Stomach (tissue), 4 donors: ENCODE data around the gene TTC24.

Experiments
- CTCF ChIP-seq, 7 experiments: fragments of 450-650 bp in 4 of 7; fragments of 200-600 bp in 3 of 7; sonication (generic) in 3 of 7; IDR thresholded peaks; one replicate each; pipeline ENCODE4 v1.5.1; 2016 to 2019; ENCODE audit warnings: antibody characterized with exemption in 7 of 7, control low read depth in 2 of 7, mild to moderate bottlenecking in 1 of 7
- POLR2A ChIP-seq, 4 donors: fragments of 450-650 bp; IDR thresholded peaks; one replicate each; pipeline ENCODE4 v1.6.1; 2016; ENCODE audit warnings: antibody characterized with exemption in 4 of 4, control low read depth in 2 of 4, mild to moderate bottlenecking in 1 of 4, moderate library complexity in 1 of 4
- POLR2AphosphoS5 ChIP-seq, 3 donors: sonication (generic); formaldehyde crosslinking; IDR thresholded peaks; one replicate each; pipeline ENCODE4 v1.6.1; 2016; ENCODE audit warnings: antibody characterized with exemption in 3 of 3

GRCh38 chr1:156550346-156550745 is 29.2 kb upstream of the TTC24 start:
- TF ChIP-seq CTCF (IDR thresholded peaks at IDR 0.05) (no peak), POLR2A (IDR thresholded peaks at IDR 0.05) (no peak), POLR2AphosphoS5 (IDR thresholded peaks at IDR 0.05) (no peak)
